WTC11 (cell line): ENCODE measurements around the gene ZNF710.

ENCODE experiments used
- ATF1 ChIP-seq: sonication (generic); formaldehyde crosslinking; IDR thresholded peaks from 2 replicates; pipeline ENCODE4 v1.8.1; 2023; ENCODE audit warnings: mild to moderate bottlenecking, moderate library complexity, missing genetic modification reagents
- TF ChIP-seq, protein P1 (sequence below): fragments of 200-600 bp; IDR thresholded peaks from 2 replicates; pipeline ENCODE4 v1.8.0; 2022; ENCODE audit warnings: antibody characterized with exemption
- TF ChIP-seq, protein P2 (sequence below): sonication (generic); formaldehyde crosslinking; conservative IDR thresholded peaks from 2 replicates; pipeline ENCODE4 v1.8.1; 2023; ENCODE audit warnings: mild to moderate bottlenecking, low read depth, missing genetic modification reagents, moderate library complexity

DNA sequence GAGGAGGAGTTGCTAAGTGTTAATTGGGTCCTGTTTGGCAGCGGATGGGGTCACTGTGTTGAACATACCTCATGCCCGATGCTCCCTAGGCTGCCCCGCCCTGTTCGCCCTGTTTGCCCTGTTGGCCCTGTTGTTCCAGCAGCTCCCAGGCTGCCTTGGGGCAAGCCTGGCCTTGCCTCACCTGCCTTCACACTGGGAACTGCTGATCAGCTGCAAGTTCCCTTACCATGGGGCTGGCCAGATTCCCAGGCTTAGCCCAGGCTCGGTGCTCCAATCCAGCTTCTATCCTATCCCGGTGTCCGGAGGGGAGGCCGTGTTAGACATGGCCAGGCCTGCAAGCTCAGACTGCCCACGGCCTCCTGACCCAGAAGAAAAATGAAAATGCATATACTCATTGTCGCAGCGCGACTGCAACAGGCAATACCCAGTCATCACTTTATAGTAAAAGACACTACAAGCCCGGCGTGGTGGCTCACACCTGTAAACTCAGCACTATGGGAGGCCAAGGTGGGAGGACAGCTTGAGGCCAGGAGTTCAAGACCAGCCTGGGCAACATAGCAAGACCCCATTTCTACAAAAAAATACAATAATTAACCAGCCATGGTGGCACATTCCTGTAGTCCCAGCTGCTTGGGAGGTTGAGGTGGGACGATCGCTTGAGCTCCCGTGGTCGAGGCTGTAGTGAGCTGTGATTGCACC lies 42.9 kb upstream of the ZNF710 start:
- TF ChIP-seq, protein P1, sequence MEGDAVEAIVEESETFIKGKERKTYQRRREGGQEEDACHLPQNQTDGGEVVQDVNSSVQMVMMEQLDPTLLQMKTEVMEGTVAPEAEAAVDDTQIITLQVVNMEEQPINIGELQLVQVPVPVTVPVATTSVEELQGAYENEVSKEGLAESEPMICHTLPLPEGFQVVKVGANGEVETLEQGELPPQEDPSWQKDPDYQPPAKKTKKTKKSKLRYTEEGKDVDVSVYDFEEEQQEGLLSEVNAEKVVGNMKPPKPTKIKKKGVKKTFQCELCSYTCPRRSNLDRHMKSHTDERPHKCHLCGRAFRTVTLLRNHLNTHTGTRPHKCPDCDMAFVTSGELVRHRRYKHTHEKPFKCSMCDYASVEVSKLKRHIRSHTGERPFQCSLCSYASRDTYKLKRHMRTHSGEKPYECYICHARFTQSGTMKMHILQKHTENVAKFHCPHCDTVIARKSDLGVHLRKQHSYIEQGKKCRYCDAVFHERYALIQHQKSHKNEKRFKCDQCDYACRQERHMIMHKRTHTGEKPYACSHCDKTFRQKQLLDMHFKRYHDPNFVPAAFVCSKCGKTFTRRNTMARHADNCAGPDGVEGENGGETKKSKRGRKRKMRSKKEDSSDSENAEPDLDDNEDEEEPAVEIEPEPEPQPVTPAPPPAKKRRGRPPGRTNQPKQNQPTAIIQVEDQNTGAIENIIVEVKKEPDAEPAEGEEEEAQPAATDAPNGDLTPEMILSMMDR, result no peak
- TF ChIP-seq, protein P2, sequence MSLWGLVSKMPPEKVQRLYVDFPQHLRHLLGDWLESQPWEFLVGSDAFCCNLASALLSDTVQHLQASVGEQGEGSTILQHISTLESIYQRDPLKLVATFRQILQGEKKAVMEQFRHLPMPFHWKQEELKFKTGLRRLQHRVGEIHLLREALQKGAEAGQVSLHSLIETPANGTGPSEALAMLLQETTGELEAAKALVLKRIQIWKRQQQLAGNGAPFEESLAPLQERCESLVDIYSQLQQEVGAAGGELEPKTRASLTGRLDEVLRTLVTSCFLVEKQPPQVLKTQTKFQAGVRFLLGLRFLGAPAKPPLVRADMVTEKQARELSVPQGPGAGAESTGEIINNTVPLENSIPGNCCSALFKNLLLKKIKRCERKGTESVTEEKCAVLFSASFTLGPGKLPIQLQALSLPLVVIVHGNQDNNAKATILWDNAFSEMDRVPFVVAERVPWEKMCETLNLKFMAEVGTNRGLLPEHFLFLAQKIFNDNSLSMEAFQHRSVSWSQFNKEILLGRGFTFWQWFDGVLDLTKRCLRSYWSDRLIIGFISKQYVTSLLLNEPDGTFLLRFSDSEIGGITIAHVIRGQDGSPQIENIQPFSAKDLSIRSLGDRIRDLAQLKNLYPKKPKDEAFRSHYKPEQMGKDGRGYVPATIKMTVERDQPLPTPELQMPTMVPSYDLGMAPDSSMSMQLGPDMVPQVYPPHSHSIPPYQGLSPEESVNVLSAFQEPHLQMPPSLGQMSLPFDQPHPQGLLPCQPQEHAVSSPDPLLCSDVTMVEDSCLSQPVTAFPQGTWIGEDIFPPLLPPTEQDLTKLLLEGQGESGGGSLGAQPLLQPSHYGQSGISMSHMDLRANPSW, result no peak
- no peak for TF ChIP-seq ATF1 (CRISPR knock-in tag)
